Chondrocyte (in vitro differentiated cells): ENCODE measurements around the gene DGKI. TPM values are rescaled to one million over a fixed set of nuclear protein-coding genes. Genes with fewer than 3 reads are reported as not detected.

ENCODE experiments used
- DNase-seq: peaks from one replicate; pipeline ENCODE4 v3.0.0; 2021; ENCODE audit warnings: mixed read lengths, low spot score
- H3K27ac Mint-ChIP-seq: one replicate; pipeline ENCODE4 v1.8.0; 2021; ENCODE audit warnings: mild to moderate bottlenecking, moderate library complexity, mixed read lengths; ENCODE audit not compliant: unreplicated experiment
- H3K27me3 Mint-ChIP-seq: 2 replicates; pipeline ENCODE4 v1.8.0; 2021; ENCODE audit warnings: low read depth, mixed read lengths
- H3K36me3 Mint-ChIP-seq: 2 replicates; pipeline ENCODE4 v1.8.0; 2021; ENCODE audit warnings: low read depth, mixed read lengths
- H3K4me1 Mint-ChIP-seq: 2 replicates; pipeline ENCODE4 v1.8.0; 2021; ENCODE audit warnings: low read depth, mild to moderate bottlenecking, mixed read lengths
- H3K4me3 Mint-ChIP-seq: one replicate; pipeline ENCODE4 v1.8.0; 2021; ENCODE audit warnings: mild to moderate bottlenecking, moderate library complexity, mixed read lengths; ENCODE audit not compliant: unreplicated experiment
- H3K9me3 Mint-ChIP-seq: 2 replicates; pipeline ENCODE4 v1.8.0; 2021; ENCODE audit warnings: low read depth, mixed read lengths
- CTCF ChIP-seq: fragments of 200-600 bp; sonication (generic); IDR thresholded peaks from 2 replicates; pipeline ENCODE4 v1.5.0; 2021; ENCODE audit warnings: antibody characterized with exemption, mild to moderate bottlenecking, moderate library complexity
- total RNA-seq: library from RNA; stranded (reverse); gene quantifications from 3 replicates; pipeline ENCODE4 v1.2.1, GENCODE V29; 2021

DGKI gene
- total RNA-seq, 1 donor from 2014 or later = 15.3 TPM

- Mint-ChIP-seq H3K9me3 (no peaks in the 10 kb centered on the region), H3K27me3 (no peaks in the 10 kb centered on the region), H3K27ac (no peak overlapping the region), H3K36me3 (peaks cover 20% of the 10 kb centered on the region), H3K4me3 (no peak overlapping the region), H3K4me1 (no peaks in the 10 kb centered on the region)
- TF ChIP-seq CTCF = no peak
- DNase-seq = no peak
Measured at GRCh38 chr7:137519947-137520346, 326.8 kb downstream of the DGKI start.

GRCh38 chr7:137519181-137519691 lies 327.5 kb downstream of the DGKI start:
- Mint-ChIP-seq H3K36me3 (peaks cover 21% of the 10 kb centered on the region), H3K9me3 (no peaks in the 10 kb centered on the region), H3K4me1 (no peaks in the 10 kb centered on the region), H3K27me3 (no peaks in the 10 kb centered on the region), H3K27ac (no peak overlapping the region), H3K4me3 (no peak overlapping the region)
- DNase-seq = no peak
- TF ChIP-seq CTCF = no peak

- Mint-ChIP-seq H3K4me3 (no peak overlapping the region), H3K27ac (no peak overlapping the region), H3K36me3 (peaks cover 11% of the 10 kb centered on the region), H3K27me3 (no peaks in the 10 kb centered on the region), H3K9me3 (no peaks in the 10 kb centered on the region), H3K4me1 (peaks cover 16% of the 10 kb centered on the region)
- no peak for TF ChIP-seq CTCF
- DNase-seq = no peak
Measured at GRCh38 chr7:137513091-137513490, 333.7 kb downstream of the DGKI start.

- Mint-ChIP-seq H3K27me3 (no peaks in the 10 kb centered on the region), H3K36me3 (peaks cover 15% of the 10 kb centered on the region), H3K4me1 (peaks cover 25% of the 10 kb centered on the region), H3K9me3 (no peaks in the 10 kb centered on the region), H3K4me3 (no peak overlapping the region), H3K27ac (no peak overlapping the region)
- TF ChIP-seq CTCF = no peak
- no peak for DNase-seq
Measured at GRCh38 chr7:137507096-137507495, 339.7 kb downstream of the DGKI start.

GRCh38 chr7:137506031-137506430 lies 340.7 kb downstream of the DGKI start:
- no peak overlapping the region for H3K27ac Mint-ChIP-seq
- H3K9me3 Mint-ChIP-seq = no peaks in the 10 kb centered on the region
- no peaks in the 10 kb centered on the region for H3K27me3 Mint-ChIP-seq
- peaks cover 15% of the 10 kb centered on the region for H3K36me3 Mint-ChIP-seq
- DNase-seq = no peak
- H3K4me3 Mint-ChIP-seq = no peak overlapping the region
- H3K4me1 Mint-ChIP-seq = peaks cover 28% of the 10 kb centered on the region
- no peak for TF ChIP-seq CTCF
